Retinal pigment epithelial cell (primary cell): ENCODE data around the gene RRAGD.

ENCODE experiments used
- DNase-seq: peaks from one replicate; pipeline ENCODE4 v3.0.0-alpha.2; 2010; ENCODE audit warnings: low read depth
- H3K4me3 ChIP-seq: 2 replicates; pipeline ENCODE4 v1.5.1; 2011; ENCODE audit warnings: mild to moderate bottlenecking, low read length, control low read depth, moderate library complexity
- CTCF ChIP-seq: conservative IDR thresholded peaks from 2 replicates; pipeline ENCODE4 v1.5.1; 2011; ENCODE audit warnings: low read depth, low read length, control low read depth, inconsistent platforms

Gene RRAGD

GRCh38 chr6:89443658-89444057, 31.6 kb upstream of the RRAGD start:
- no peak overlapping the region for H3K4me3 ChIP-seq
- no peak for DNase-seq
- no peak for TF ChIP-seq CTCF

GRCh38 chr6:89440200-89440599, 28.1 kb upstream of the RRAGD start:
- TF ChIP-seq CTCF = no peak
- no peak for DNase-seq
- no peak overlapping the region for H3K4me3 ChIP-seq

GRCh38 chr6:89439014-89439413, 26.9 kb upstream of the RRAGD start:
- H3K4me3 ChIP-seq = no peak overlapping the region
- no peak for DNase-seq
- TF ChIP-seq CTCF = no peak

GRCh38 chr6:89438248-89438647, 26.2 kb upstream of the RRAGD start:
- no peak overlapping the region for H3K4me3 ChIP-seq
- DNase-seq = no peak
- TF ChIP-seq CTCF = no peak

GRCh38 chr6:89436226-89436625, 24.2 kb upstream of the RRAGD start:
- TF ChIP-seq CTCF = no peak
- H3K4me3 ChIP-seq = no peak overlapping the region
- no peak for DNase-seq

- TF ChIP-seq CTCF = no peak
- no peak for DNase-seq
- H3K4me3 ChIP-seq = no peak overlapping the region
These were observed 22.9 kb upstream of the RRAGD start for GRCh38 chr6:89434954-89435353.

- peak overlapping the region; percentile 62 for H3K4me3 ChIP-seq
- TF ChIP-seq CTCF = no peak
- DNase-seq = no peak
These were observed 22.1 kb upstream of the RRAGD start for GRCh38 chr6:89434150-89434499.
